Measurements from ENCODE around the gene RILP.

Gene RILP

DNA sequence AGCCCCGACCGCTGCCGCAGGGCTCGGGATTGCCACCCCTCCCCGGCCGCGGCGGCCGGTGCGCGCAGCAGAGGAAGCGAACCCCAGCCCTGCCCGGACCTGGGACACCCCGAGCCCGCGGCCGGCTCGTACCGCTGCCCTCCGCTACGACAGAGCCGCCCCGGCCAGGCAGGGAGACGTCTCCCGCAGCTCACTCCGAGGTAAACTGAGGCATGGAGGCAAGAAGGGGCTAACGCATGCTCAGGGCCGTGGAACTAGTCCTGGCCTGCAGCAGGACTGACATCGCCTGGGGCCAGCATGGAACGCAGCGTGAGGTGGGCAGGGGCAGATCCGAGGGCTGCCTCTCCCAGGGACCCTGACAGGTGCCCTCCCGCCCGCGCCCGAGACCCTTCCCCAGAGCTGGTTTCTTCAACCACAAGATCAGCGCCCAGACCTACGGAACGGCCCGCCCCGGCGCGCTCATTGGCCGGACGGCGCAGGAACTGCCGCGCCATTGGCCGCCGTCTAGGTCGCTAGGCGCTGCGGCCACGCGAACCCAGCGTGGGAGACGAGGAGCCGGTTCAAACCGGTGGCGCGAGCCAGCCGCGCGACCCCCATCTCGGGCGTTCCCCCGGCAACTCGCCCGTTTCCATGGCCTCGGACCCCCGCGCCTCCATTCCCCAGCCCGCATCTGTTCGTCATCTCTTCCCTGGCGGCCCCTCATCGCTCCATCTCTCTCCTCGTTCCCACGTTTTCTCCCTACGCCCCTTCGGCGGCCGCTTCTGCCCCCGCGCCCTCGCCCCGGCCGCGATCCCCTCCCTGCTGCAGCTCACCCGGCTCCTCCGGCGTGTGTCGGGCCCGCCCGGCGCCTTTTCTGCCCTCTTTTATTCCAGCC is 21.4 kb downstream of the RILP start, which contains the start of gene SLC43A2:
SLC43A2 (minus strand) TSS at position 853 of the 874 bp plus-strand sequence. CDS start 960 bp downstream, outside the sequence.
- no peak for DNase-seq

DNA sequence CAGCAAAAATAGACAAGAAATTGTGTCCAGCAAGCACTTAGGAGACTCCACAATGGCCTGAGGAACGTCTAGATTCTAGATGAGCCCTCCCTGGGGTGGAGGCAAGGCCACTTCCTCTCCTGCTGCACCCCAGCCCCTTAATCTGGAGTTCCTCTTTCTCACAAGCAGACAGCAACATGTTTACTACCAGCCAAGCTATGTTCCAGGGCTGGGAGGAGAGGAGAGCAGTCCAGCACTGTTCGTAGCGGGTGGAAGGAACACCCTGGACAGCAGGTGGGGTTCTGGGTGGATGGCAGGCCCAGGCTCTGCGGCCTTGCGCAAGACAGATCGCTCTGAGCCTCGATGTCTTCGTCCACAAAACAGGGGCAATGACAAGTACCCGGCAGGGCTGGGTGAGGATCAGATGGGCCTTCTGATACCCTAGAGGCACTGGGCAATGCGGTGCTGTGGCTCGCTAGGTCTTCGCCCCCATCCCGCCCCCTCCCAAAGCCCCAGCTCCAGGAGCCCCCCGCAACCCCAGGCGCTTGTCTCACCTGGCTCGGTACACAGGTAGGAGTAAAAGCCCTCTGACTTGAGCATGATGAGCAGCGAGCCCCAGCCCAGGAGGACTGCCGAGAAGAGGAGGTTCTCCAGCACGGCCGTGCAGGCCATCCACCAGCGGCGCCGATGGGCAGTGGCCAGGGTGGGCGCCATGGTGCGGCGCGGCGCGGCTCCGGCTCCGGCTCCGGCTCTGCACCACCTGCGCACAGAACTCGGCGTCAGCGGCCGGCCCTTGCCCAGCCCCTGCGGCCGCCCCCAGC is 22.3 kb downstream of the RILP start:
- peak; percentile 62 for DNase-seq

DNA sequence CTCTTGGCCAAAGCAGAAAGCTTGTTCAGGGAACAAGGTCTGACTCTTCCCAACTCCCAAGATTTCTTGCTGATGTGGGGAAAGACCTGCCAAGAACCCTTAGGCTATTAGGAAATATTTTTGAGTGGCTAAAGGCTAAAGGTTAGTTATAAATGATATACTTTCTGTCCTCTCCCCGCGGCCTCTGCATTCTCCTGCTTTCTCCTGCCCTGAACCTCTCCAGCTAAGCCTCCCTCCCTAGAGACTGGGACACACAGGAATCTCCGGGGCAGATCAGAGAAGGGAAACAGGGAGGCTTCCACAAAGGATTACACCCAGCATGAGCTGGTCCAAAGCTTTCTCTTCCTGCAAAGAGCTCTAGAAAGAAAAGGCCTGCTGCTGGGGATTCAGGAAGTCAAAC is 23.3 kb downstream of the RILP start:
- DNase-seq: no peak

DNA sequence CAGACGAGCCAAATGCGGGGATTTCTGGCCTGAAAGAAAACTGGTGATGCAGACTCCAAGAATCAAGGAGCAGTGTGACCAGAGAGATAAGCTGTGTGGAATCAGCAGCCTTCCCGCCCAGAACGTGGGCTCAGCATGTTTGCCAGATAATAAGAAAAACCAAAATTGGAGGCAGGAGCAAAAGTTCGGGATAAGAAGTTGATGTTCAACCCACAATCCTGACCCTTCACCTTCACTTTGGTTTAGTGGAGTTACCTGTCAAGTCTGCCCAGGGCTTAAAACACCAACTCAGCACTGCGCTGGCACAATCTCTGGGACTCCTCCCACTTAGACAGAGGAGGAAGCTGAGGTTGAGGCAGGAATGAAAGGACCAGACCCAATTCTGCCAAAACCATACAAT is 24.1 kb downstream of the RILP start:
- DNase-seq: no peak

DNA sequence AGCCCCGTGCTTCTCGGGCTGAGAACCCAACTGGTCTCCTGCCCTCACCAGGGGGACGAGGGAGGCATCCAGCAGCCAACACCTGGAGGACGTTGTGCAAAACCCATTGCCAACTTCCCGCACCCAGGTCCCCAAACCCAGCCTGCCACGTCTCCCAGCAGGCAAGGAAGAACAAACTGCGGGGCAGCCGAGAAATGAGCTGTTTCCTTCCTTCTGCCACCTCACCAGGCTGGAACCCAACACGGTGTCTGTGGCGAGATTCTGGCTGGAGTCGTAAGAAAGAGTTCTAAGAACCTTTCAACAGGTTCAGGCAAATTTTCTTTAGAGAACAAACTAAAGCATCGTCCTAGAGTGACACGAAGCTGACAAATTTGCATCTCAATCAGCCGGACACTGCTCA is 24.6 kb downstream of the RILP start:
- DNase-seq: no peak

DNA sequence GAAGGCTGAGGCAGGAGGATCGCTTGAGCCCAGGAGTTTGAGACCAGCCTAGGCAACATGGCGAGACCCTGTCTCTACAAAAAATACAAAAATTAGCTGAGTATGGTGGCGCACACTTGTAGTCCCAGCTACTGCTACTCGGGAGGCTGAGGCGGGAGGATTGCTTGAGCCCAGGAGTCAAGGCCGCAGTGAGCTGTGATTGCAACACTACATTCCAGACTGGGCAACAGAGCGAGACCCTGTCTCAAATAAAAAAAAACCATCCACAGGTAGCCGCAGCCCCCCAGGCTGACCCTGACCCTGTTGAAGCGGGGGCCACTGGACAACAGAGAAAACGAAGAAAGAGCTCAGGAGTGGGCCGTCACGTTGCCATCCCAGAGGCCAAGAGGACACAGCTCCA is 25.0 kb downstream of the RILP start:
- DNase-seq: no peak

DNA sequence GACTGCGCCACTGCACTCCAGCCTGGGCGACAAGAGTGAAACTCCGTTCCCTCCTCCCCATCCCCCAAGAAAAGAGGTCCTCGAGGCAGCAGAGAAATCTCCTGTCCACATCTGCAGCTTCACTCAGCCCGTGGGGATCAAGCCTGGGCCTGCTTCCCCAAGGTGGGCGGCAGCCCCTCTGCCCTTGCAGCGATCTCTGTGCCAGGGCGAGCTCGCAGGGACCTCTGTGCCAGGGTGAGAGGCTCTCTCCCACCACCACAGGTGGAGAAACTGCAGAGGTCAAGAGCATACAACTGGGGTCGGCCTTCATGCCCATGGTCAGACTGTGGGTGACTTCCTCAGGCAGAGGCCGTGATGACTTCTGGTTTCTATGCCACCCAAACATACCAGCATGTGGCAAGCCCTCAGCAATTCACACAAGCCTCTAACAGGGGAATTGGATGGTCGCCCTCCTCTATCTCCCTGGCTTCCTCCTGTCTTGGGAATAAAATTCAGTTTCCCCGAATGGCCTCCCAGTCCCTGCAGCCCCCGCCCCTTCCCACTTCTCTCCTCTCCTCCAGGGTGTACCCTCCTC is 26.5 kb downstream of the RILP start:
- no peak for DNase-seq

DNA sequence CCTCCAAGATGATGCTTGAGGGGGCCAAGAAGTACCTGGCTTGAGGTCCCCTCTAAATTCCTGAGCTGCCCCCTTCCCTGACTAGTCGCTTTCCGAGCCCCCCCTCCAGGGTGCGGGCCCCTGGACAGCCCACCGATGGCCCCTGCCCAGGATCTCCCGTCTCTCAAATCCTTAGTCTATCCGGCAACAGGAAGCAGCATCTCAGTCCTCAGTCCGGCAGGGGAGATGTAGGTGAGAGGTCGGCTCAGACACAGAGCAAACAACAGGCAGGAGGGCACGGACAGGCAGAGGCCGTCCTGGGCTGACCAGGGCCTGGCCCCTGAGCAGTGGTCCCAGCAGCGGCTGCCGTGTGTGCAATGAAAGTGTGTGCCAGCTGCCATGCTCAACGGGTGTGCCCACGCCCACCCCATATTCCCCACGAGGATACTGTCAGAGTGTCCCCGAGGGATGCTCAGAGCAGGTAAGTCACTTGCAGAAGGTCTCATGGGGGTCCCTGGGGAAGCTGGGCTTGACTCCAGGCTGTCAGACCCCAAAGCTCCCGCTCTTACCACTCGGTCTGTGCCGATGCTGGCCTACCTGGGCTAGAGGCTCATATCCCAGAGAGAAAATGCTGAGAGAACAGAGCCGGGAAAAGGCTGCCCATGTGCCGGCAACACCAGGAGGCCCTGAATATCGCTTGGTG is 28.3 kb downstream of the RILP start:
- DNase-seq: no peak

DNA sequence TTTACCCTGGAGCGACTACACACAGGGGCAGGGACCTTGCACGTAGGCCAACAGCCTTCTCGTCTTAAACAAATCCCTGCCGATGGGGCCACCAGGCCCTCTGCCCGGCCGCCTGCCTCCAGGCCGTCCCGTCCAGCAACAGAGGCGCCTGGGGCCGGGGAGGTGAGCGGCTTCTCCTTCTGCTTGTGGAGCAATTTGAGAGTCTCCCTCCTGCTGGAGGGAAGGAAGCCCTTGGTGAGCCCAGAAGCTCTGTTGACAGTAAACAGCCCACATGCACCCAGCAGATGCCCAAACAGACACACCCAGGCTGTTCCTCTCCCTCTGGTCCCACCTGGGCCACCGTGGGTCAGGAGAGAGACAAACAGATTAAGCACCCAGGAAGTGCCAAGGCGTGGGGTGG is 29.2 kb downstream of the RILP start:
- DNase-seq: no peak

DNA sequence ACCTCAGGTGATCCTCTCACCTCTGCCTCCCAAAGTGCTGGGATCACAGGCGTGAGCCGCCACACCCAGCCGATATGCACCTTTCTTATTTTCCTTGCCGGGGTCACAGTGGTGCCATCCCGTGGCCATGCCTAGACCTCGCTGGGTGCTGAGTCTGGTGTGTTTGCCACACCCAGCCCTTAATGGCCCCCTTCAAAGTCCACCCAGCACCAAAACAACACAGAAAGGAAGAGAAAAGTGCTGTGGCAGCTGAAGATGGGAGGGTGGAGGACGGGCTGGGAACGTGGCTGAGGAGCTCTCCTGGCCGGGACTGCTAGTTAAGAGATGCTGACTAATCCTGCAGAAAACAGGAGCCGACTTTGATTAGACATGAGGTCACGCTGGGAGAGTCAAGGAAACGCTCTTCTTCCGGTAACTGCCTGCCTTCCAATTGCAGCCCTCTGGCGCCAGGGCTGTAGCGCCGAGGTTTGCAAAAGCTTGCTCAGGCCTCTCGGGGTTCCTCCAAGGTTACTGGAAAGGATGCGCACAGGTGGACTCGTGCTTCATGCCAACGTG is 32.0 kb downstream of the RILP start:
- no peak for DNase-seq

DNA sequence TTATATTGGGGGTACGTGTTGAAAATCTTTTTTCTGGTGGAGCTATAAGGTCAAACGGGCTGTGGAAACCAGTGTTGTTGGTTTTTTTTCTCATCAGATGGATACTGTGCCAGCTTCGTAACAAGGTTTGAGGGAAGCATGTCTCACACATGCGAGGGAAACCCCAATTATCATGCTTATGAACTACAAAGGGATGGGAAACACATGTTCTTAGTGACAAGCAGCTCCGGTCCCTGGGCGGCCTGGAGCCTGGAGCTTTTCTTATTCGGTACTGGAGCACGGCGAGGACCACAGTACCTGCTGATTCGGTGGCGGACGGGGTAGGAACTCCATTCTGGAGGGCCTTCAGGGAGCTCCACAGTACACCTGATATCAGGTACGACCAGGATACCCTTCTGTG is 33.6 kb downstream of the RILP start:
- no peak for DNase-seq

DNA sequence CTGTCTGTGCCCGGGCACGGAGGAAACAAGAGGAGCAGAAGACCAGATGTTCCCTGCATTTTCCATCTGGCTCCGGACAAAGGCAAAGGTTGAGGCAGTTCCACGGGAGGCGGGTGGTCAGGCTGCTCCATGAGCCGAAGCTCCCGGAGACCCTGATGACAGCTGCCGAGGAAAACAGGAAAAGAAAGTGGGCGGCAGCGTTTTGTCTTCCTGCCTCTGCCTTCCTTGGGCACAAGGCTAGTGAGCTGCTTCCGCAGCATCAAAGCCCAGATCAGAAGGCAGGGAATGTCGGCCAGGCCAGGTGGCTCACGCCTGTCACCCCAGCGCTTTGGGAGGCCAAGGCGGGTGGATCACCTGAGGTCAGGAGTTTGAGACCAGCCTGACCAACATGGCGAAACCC is 37.3 kb downstream of the RILP start:
- no peak for DNase-seq

DNA sequence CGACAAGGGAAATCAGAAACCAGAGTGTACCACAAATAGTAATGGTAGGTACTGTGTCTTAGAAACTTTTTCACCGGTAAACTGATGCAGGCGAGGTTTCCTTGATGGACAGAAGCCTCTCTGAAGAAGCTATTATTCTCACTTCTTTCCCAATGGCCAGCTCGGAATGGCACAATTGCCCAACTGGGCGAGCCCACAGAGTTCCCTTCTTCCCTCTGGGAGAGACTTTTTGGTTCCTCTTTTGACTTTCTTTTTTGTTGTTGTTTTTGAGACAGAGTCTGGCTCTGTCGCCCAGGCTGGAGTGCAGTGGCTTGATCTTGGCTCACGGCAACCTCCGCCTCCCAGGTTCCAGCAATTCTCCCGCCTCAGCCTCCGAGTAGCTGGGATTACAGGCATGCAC is 38.0 kb downstream of the RILP start:
- DNase-seq: no peak

DNA sequence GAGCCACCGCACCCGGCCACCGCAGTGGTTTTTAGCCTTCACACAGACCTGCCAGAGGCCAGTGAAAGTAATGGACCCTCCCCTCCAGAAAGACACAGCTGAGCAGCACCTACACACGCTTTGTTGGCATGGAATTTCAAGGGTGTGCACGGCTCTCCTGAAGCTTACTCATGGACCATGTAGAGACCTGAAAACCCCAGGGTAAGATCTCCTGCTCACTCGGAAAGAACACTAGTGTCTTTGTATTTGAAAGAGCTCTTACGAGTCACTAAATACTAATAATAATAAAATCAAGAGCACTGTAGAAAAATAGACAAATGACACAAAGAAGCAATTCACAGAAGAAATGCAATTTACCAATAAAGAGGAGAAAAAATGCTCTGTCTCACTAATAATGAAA is 41.0 kb downstream of the RILP start:
- no peak for DNase-seq

DNA sequence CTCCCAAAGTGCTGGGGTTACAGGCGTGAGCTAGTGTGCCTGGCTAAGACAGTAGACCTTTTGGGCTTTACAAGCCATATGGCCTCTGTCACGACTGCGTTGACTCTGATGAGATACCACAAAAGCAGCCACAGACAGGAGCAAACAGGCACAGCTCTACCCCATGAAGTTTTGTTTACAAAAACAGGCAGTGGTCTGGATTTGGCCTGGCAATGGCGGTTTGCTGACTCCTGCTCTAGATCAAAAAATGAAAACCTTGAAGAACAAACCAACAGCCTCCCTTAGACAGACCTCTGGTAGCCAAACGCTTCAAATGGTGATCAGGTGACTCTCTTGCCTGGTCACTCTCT is 41.7 kb downstream of the RILP start:
- no peak for DNase-seq

DNA sequence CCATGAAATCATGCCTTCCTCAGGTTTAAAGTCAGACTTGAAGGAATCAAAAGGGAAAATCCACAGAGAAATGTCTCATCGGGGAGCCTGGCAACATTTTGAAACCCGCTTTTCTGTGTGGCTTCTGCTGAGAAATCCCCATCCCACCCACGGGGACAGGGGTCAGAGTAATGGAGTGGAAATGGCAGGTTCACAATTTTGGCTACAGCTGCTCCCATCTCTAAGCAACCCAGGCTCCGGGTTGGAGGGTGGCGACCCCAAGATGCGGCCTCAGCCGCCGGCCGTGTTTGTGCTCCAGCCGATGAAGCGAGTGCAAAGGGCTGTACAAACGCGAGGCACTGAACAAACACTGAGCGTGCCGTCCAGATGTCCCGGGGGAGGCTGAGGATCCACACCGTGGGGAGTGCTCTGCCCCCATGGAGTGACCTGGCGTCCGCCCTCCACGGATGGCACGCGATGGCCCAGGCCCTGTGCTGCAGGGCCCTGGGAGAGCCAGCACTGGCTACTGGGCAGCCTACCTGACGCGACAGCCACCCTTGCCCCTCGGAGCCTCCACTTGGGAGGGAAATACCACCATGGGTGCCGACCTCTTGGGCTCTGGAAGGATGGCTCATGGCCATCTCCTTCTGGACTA is 43.2 kb downstream of the RILP start:
- DNase-seq: no peak

DNA sequence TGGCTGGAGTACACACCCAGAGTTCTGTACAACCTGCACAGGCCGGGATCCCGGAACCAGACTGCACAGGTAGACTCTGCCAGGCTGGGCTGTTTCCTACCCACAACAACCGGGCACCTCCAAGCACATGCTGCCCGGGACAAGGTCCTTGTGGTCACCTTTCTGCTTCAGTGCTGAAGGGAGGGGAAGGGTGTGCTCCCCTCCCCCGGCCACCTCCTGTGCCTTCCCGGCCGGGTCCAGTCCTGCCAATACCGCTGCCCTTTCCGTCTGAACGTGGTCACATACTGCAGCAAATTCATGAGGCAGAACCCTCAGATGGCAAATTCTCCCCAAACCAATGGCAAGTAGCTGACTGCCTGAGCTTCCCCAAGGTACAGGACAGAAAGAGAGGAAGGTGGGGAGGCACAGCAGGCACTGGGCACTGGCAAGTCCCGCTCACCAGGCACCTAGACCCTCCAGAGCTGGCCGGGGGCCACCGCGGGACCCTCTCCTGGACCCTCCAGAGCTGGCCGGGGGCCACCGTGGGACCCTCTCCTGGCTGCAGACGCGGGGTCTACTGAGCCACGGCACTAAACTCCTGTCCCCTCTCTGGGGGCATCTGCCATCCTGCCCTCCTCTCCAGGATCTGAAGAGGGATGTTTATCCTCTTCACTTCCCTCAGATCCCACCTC is 43.9 kb downstream of the RILP start:
- no peak for DNase-seq

DNA sequence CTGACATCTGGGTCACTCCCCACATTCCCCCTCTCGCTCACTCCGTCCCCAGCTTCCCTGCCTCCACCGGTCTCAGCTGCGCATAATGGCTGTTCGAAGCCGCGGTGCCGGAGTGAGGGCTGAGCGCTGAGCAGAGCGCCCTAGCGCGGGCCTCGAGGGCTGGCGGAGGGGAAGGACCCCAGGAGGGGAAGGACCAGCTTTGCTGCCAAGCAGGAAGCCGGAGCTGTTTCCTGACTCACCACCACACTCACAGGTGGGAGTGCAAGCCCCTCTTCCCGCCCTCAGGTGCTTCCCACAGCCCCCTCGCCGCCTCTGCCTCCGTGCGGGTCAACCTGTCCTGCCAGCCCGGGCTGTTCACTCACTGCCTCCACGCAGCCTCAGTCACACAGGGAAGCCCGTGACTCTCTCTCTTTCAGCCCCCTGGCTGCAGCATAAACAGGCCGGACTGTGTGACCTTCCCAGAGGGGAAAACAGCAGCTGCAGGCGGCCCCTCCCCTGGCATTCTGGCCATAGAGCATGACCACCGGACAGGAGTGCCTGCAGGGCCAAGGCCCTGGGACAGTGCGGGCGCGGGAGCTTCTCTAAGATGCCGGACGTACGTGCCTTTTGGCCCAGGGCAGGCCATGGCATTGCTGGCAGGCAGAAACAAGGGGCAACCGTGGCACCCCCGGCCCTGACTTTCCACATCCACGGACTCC is 44.7 kb downstream of the RILP start:
- no peak for DNase-seq

DNA sequence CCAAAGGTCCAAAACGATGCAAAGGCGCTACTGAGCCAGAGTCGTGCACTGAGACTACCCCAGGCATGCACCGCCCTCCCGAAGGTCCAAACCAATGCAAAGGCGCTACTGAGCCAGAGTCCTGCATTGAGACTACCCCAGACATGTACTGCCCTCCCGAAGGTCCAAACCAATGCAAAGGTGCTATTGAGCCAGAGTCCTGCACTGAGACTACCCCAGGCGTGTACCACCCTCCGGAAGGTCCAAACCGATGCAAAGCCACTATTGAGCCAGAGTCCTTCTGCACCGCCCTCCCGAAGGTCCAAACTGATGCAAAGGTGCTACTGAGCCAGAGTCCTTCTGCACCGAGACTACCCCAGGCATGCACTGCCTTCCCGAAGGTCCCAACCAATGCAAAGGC is 48.1 kb downstream of the RILP start:
- DNase-seq: no peak

DNA sequence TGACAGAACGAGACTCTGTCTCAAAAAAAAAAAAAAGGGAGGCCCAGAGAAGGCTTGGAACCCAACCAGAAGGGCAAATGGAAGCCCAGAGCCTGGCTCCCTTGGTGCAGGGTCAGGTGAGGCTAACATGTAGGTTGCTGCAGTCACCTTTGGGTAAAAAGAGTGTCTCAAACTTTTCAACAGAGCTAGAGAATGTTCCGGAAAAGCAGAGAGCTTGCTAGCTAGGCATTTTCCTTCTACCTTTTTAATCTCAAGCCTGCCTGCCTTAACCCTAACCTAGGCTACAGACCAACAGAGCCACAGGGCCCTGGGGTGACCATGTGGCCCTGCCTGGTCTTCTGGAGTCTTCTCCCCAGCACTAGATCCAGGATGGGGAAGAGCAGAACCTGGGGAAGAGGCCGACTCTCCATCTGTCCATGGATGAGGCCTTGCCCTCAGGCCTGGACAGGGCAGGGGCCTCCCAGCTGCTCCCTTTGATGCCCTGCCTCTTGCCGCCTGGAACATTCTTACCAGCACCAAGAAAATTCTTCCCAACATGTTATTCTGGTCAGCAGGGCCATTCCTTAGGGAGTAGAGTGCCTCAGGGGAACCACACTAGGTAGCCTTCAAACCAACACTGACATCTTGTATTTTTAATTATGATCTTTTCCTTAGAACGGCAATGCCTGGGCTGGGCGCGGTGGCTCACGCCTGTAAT is 51.1 kb downstream of the RILP start:
- no peak for DNase-seq

Measured in GF-D8 (cell line).